NAMALWA (cell line): ENCODE measurements around the gene RAI1.
A peak's percentile ranks its signal among the peaks of the same experiment; 100 is the strongest.
"Not testable (repeated sequence)": the region's sequence is repeated elsewhere in the genome, so short reads cannot be mapped to it uniquely, and the experiment has no call there.

Experiments
- DNase-seq: peaks from one replicate; pipeline ENCODE4 v3.0.0-alpha.2; 2015; ENCODE audit warnings: low spot score

Gene RAI1, protein sequence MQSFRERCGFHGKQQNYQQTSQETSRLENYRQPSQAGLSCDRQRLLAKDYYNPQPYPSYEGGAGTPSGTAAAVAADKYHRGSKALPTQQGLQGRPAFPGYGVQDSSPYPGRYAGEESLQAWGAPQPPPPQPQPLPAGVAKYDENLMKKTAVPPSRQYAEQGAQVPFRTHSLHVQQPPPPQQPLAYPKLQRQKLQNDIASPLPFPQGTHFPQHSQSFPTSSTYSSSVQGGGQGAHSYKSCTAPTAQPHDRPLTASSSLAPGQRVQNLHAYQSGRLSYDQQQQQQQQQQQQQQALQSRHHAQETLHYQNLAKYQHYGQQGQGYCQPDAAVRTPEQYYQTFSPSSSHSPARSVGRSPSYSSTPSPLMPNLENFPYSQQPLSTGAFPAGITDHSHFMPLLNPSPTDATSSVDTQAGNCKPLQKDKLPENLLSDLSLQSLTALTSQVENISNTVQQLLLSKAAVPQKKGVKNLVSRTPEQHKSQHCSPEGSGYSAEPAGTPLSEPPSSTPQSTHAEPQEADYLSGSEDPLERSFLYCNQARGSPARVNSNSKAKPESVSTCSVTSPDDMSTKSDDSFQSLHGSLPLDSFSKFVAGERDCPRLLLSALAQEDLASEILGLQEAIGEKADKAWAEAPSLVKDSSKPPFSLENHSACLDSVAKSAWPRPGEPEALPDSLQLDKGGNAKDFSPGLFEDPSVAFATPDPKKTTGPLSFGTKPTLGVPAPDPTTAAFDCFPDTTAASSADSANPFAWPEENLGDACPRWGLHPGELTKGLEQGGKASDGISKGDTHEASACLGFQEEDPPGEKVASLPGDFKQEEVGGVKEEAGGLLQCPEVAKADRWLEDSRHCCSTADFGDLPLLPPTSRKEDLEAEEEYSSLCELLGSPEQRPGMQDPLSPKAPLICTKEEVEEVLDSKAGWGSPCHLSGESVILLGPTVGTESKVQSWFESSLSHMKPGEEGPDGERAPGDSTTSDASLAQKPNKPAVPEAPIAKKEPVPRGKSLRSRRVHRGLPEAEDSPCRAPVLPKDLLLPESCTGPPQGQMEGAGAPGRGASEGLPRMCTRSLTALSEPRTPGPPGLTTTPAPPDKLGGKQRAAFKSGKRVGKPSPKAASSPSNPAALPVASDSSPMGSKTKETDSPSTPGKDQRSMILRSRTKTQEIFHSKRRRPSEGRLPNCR (N-terminal part only)

DNA sequence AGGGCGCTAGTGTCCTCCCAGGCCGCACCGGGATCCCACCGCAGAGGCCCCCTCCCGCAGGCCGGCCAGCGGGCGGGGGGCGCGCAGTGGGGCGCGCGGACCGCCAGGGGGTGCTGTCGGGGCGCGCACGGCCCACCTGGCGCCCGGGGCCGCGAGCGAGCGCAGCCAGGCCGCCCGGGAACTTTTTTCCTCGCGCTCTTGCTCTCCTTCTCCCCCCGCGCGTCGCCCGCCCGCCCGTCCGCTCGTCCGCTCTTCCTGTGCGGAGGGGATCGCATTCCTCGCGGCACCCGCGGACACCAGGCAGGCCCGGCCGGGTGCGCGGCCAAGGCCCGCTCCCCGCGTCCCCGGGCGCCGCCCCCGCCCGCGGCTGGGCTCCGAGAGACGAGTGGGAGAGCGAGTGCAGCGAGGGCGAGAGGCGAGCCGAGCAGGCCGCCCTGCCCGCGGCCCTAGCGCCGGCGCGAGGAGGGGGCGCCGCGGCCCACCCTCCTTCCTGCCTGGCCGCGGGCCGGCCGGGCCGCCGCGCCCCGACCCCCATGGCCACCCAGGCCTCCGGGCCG is at the start of gene RAI1:
Gene RAI1, plus strand, starts transcription at position 272 of the 557 bp plus-strand sequence. CDS start 111,491 bp downstream, outside the sequence.
- DNase-seq, result peak; percentile 61

DNA sequence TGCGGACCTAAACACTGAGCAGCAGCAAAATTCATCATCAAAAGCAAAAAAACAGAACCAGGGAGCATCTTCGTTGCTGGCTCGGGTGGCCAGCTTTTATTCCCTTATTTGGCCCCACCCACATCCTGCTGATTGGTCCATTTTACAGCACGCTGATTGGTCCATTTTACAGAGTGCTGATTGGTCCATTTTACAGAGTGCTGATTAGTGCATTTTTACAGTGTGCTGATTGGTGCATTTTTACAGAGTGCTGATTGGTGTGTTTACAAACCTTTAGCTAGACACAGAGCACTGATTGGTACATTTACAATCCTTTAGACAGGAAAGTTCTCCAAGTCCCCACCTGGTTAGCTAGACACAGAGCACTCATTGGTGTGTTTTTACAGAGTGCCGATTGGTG is 48.6 kb upstream of the RAI1 start:
- DNase-seq, result peak; percentile 47

DNA sequence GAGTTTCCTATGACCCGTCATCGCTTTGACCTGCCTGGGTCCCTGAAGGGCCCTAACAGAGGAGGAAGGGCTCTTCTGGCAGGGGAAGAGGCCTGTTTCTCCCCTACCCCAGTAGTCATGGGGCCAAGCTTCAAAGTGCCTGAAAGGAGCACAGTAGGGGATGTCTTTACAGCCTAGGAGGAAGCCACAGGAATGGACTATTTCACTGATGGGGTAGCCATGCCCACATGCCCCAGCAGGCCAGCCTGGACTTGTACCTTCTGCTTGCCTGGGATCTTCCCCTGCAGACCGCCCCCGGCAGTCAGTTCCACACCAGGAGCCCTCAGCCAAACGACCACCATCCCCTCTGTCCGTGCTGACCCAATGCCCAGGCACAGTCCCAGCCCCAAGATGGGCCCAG is 47.9 kb upstream of the RAI1 start:
- DNase-seq, result no peak

DNA sequence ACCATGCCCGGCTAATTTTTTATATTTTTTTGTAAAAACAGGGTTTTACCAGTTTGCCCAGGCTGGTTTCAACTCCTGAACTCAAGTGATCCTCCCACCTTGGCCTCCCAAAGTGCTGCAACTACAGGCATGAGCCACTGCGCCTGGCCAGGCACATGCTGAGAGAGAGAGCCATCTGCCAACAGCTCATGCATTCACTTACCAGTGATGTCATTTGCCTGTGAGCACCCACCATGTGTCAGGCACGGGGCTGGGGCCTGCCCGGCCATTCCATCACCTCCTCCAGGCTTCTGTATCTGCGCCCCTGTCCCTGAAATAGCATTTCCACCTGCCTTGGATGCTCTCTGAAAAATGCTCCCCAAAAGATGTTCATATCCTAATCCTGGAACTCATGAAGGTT is 46.1 kb upstream of the RAI1 start:
- no peak for DNase-seq

DNA sequence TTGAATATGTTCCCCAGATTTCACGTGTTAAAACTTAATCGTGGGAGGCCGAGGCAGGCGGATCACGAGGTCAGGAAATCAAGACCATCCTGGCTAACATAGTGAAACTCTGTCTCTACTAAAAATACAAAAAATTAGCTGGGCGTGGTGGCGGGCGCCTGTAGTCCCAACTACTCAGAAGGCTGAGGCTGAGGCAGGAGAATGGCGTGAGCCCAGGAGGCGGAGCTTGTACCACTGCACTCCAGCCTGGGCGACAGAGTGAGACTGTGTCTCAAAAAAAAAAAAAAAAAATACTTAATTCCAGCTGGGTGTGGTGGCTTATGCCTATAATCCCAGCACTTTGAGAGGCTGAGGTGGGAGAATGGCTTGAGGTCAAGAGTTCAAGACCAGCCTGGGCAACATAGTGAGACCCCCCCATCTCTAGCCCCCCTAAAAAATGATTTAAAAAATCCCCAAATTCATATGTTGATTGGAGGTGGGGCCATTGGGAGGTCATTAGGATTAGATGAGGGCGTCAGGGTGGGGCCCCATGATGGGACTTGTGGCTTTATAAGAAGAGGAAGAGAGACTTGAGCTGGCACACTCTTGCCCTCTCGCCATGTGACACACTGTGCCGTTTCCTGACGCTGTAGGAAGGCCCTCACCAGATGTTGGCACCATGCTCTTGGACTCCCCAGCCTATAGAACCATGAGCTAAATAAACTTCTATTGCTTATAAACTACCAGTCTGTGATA is 45.6 kb upstream of the RAI1 start:
- DNase-seq, result not testable (repeated sequence)

DNA sequence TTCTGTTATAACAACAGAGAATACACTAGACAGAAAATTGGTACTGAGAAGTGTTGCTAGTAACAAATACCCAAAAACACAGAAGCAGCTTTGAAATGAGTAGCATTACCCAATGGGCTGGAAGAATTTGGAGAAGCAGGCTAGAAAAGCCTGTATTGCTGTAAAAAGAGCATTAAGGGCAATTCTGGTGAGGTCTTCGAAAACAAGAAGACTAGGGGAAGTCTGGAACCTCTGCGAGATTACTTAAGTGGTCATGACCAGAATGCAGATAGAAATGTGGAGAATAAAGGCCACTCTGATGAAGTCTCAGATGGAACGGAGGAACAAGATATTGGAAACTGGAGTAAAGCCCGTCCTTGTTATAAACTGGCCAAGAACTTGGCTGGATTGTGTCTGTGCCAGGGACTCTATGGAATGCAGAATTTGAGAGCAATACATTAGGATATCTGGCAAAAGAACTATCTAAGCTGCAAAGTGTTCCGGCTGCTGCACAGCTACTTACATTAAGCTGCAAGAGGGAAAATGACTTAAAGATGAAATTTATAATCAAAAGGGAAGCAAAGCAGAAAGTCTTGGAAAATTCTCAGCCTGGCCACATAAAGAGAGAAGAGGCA is 44.9 kb upstream of the RAI1 start:
- no peak for DNase-seq

DNA sequence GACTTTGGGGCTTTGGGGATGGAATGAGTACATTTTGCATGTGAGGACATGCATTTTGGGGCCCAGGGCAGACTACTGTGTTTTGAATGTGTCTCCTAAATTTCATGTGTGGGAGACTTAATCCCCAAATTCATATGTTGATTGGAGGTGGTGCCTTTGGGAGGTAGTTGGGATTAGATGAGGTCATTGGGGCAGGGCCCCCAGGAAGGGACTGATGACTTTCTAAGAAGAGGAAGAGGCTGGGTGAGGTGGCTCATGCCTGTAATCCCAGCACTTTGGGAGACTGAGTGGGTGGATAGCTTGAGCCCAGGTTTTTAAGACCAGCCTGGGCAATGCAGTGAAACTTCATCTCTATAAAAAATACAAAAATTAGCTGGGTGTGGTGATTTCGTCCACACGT is 42.8 kb upstream of the RAI1 start:
- DNase-seq, result no peak

DNA sequence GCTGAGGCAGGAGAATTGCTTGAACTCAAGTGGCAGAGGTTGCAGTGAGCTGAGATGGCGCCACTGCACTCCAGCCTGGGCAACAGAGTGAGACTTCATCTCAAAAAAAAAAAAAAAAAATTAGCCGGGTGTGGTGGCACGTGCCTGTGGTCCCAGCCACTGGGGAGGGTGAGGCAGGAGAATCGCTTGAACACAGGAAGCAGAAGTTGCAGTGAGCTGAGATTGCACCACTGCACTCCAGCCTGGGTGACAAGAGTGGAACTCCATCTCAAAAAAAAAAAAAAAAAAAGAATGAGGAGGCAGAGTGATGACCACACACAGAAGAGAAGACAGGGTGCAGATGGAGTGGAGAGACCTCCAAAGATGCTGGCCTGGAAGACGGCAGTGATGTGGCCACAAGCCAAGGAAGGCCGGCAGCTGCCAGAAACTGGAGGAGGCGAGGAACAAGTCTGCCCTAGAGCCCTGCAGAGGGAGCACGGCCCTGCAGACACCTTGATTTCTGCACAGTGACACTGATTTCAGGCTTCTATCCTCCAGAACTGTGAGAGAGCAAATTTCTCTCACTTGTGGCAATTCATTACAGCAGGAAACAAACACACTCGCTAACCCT is 41.5 kb upstream of the RAI1 start:
- not testable (repeated sequence) for DNase-seq

DNA sequence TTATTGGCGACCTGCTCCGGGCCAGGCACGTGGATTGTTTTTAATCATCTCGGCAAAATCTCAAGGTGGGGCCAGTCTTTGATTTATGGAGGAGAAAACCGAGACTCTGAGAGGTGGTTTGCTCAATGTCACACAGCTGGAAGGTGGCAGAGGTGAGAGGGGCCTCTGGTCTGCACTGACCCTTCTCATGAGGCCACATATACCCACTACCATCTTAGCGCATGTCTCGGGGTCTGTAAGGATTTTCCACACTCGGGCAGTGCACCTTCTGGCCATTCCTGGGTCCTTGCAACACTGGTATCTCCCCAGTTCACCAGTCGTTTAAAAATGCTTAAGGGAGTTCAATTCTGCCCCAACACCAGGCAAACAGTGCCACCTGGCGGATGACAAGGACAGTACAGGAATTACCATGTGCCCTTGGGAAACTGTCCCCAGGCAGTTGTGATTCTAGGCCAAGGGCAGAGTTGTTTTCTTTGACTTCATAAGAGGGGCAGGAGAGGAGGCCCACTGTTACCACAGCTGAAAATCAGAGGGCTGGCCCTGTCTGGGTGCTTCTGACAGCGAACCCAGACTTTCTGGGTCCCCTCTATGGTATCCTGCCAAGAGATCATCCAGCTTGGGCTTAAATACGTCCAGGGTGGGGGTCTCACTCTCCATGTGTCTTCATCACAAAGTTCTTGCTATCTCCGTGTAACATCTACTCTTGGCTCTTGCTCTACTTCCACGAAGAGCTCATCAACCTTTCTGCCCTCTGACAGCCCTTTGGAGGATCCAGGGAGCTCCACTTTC is 39.4 kb upstream of the RAI1 start:
- DNase-seq, result peak; percentile 79

DNA sequence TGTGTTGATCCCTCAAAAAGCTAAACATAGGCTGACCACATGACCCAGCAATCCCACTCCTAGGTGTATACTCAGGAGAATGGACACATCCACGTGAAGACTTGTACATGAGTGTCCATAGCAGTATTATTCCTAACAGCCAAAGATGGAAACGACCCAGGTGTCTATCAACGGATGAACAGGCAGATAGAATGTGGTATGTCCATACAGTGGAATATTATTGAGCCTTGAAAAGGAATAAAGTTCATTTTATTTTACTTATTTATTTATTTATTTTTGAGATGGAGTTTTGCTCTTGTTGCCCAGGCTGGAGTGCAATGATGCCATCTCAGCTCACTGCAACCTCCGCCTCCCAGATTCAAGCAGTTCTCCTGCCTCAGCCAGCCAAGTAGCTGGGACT is 36.1 kb upstream of the RAI1 start:
- DNase-seq, result not testable (repeated sequence)

DNA sequence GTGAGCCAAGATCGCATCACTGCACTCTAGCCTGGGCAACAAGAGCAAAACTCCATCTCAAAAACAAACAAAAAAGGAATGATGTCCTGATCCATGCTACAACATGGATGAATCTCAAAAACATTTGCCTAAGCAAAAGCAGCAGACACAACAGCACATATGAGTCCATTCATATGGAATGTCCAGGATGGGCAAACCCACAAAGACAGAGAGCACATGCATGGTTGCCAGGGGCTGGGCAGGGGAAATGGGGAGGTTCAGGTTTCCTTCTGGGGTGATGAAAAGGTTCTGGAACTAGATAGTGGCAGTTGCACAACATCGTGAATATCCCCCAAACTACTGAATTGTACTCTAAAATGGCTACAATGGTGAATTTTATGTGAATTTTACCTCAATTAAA is 35.3 kb upstream of the RAI1 start:
- DNase-seq, result no peak

DNA sequence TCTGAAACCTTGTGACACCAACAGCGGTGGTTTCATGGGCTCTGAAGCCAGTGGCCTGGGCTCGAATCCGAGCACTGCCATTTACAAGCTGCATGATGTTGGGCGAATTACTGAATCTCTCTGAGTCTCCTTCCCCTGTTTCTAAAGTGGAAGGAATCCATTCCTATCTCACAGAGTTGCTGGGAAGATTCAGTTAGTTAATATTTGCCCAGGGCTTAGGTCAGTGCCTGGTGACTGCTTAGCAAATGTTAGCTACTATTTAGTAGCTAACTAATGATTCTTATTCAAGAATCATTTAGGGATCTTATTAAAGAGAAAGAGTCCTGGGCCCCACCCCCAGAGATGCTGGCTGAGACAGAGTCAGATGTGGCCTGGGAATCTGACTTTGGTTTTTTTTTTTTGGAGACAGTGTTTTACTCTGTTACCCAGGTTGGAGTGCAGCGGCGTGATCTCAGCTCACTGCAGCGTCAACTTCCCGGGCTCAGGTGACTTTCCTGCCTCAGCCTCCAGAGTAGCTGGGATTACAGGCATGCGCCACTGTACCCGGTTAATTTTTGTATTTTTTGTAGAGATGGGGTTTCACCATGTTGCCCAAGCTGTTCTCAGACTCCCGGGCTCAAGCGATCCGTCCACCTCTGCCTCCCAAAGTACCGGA is 33.6 kb upstream of the RAI1 start:
- no peak for DNase-seq

DNA sequence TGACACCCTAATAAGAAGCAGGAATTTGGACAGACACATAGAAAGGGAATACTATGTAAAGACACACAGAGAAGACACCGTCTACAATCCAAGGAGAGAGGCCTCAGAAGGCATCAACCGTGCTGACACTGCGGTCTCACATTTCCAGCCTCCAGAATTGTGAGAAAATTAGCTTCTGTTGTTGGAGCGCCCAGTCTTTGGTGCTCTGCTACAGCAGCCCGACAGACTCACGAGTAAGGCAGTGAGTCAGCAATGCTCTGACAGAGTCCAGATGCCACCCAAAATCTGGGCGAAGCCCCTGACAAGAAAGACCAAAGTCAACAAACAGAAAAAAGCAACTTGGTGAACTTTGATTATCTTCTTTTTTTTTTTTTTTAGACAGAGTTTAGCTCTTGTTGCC is 32.5 kb upstream of the RAI1 start:
- no peak for DNase-seq

DNA sequence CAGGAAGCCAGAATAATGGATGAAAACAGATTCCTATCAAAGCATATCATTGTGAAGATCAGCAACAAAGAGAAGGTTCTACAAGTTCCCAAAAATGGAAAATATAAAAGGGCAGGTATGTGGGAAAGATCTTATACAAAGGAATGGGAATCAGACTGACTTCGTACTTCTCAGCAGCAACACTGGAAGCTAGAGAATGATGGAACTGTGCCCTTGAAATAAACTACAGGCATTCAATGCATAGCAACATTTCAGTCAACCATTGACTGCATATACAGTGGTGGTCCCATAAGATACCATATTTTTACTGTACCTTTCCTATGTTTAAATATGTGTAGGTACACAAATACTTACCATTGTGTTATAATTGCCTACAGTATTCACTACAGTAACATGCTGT is 30.3 kb upstream of the RAI1 start:
- DNase-seq, result no peak

DNA sequence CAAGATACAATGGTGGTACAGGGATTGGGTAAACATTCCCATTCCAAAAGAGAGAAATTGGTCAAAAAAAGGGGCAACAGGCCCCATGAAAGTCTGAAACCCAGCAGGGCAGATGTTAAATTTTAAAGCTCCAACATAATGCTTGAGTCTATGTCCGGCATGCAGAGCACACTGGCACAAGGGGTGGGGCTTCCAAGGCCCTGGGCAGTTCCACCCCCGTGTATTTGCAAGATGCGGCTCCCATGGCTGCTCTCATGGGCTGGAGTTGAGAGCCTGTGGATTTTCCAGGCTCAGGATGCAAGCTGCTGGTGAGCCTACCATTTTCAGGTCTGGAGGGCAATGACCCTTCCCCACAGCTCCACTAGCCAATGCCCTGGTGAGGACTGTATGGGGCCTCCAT is 27.9 kb upstream of the RAI1 start:
- DNase-seq, result no peak

DNA sequence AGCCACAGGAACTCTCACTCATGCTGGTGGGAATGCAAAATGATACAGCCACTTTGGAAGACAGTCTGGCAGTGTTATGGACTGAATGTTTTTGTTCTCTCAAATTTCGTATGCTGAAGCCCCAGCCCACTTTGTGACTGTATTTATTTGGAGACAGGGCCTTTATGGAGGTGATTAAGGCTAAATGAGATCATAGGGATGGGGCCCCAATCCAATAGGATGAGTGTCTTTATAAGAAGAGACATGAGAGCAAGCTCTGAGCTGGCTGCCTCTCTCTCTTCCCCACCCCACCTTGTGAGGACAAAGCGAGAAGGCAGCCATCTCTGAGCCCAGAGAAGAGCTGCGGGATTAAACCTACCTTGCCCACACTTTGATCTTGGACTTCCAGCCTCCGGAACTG is 21.9 kb upstream of the RAI1 start:
- DNase-seq, result no peak

DNA sequence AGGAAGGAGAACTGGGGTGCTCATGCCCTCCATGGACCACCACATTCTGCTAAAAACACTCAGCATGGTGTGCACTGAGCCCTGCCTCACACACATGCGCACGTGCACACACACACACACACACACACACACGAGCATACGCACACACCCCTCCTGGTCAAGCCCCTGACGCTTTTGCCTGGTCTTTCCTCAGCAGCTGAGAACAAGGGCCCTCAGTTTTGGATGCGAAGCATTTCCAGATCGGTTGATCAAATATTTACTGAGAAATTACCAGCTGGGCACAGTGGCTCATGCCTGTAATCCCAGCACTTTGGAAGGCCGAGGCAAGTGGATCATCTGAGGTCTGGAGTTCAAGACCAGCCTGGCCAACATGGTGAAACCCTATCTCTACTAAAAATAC is 20.1 kb upstream of the RAI1 start:
- no peak for DNase-seq

DNA sequence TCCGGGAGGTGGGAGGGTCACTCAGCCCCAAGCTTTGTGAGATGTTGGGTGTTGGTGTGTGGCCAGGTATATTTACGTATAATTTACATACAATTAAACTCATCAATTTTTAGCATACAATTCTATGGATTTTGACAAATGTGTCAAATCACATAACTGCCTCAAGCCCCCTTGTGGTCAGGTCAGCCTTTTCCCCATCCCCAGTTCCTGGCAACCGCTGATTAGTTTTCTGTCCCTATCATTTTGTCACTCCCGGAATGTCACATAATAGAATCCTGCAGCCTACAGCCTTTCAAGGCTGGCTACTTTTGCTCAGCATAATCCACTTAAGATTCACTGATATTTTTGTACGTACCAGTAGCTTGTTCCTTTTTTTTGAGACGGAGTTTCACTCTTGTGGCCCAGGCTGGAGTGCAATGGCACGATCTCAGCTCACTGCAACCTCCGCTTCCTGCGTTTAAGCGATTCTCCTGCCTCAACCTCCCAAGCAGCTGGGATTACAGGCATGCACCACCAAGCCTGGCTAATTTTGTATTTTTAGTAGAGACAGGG is 19.3 kb upstream of the RAI1 start:
- DNase-seq, result no peak
